PFSK-1 (cell line): ENCODE data around the gene FMNL2.

Experiments
- FOXP2 ChIP-seq: optimal IDR thresholded peaks from 2 replicates; pipeline ENCODE3; 2011; ENCODE audit warnings: borderline replicate concordance, control low read depth, inconsistent platforms; ENCODE audit not compliant: insufficient read depth; ENCODE audit errors: extremely low read length, extremely low read depth
- POLR2AphosphoS5 ChIP-seq: IDR thresholded peaks from 2 replicates; pipeline ENCODE4 v1.6.1; 2012; ENCODE audit warnings: low read depth, mild to moderate bottlenecking, control low read depth, low read length, moderate library complexity
- REST ChIP-seq, 2 experiments: IDR thresholded peaks; 2 replicates each; pipeline versions ENCODE4 v1.6.1 to v1.8.0; 2011 to 2012; ENCODE audit warnings: low read depth in 2 of 2, low read length in 2 of 2, control low read depth in 1 of 2, inconsistent platforms in 1 of 2, mild to moderate bottlenecking in 1 of 2, moderate library complexity in 1 of 2; ENCODE audit not compliant: insufficient read depth in 1 of 2
- SIN3A ChIP-seq: IDR thresholded peaks from 2 replicates; pipeline ENCODE4 v1.6.1; 2012; ENCODE audit warnings: mild to moderate bottlenecking, low read length, moderate library complexity, borderline replicate concordance; ENCODE audit not compliant: insufficient read depth
- TAF1 ChIP-seq: IDR thresholded peaks from 2 replicates; pipeline ENCODE4 v1.6.1; 2012; ENCODE audit warnings: low read length, control low read depth, borderline replicate concordance; ENCODE audit not compliant: insufficient read depth

FMNL2 gene

DNA sequence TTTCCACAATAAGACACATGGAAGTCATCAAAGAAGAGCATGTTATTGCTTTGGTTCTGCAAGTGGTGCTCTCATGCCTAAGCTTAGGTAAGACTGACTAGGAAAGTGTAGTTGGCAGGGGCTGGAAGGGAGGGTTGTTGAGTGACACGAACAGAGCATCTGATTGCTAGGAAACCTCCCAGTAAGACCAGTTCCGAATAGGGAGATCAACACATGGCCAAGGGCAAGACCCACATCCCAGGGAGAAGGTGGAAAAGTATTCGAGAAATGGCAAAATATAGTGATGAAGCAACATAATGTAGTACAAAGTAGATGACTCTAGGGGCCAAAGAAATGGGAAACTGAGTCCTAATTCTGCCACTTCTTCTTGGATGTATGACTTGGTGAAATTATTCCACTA lies 33.8 kb upstream of the FMNL2 start:
- TF ChIP-seq REST (IDR thresholded peaks at IDR 0.05; ENCODE audit: insufficient read depth in 1 of 2, low read depth in 2 of 2, low read length in 2 of 2) (no peak), POLR2AphosphoS5 (no peak), FOXP2 (no peak), TAF1 (no peak), SIN3A (no peak)

GRCh38 chr2:152303951-152304350 lies 31.0 kb upstream of the FMNL2 start:
- no peak for TF ChIP-seq POLR2AphosphoS5
- no peak for TF ChIP-seq TAF1
- TF ChIP-seq FOXP2, result no peak
- no peak for TF ChIP-seq REST (IDR thresholded peaks at IDR 0.05; ENCODE audit: insufficient read depth in 1 of 2, low read depth in 2 of 2, low read length in 2 of 2)
- TF ChIP-seq SIN3A, result no peak

DNA sequence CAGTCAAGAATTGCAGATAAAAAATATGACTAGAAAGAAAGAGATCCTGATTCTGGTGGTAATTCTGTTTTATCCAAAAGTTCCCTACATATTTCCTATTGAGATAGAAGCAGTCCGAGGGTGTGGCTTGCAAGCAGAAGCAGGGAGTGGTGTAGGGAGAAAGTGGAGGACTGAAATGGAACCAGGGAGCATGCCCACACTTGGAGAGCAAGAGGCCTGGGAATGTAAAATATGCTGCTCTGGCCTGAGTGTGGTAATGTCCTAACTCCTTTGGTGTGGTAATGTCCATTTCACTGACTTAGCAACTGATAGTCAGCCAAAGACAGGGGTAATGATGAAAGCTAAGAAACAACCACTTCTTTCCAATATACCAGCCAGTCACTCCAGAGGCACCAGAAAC lies 30.1 kb upstream of the FMNL2 start:
- TF ChIP-seq SIN3A, result no peak
- no peak for TF ChIP-seq POLR2AphosphoS5
- no peak for TF ChIP-seq TAF1
- TF ChIP-seq FOXP2, result no peak
- TF ChIP-seq REST (IDR thresholded peaks at IDR 0.05; ENCODE audit: insufficient read depth in 1 of 2, low read depth in 2 of 2, low read length in 2 of 2), result no peak

DNA sequence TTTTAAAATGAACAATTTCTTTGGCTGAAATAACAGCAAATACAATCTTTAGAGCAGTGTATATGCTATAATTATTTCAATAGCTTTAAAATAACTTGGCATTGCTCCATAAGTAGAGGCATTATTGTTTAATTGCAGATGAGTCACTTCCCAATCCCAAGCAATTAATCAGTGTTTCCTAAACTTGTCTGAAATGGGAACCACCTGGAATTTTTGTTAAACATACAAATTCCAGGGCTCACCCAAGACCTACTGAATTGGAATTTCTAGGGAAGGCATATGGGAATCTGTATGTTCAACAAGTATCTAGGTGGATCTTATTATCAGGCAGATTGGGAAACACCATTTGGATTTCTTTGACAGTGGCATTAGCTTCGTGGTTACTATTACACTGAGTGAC lies 27.1 kb upstream of the FMNL2 start:
- TF ChIP-seq SIN3A (no peak), FOXP2 (no peak), REST (IDR thresholded peaks at IDR 0.05; ENCODE audit: insufficient read depth in 1 of 2, low read depth in 2 of 2, low read length in 2 of 2) (no peak), TAF1 (no peak), POLR2AphosphoS5 (no peak)
